RWPE2 (cell line): Measurements from ENCODE around the gene GRIN1.
"Not testable (repeated sequence)": the region's sequence is repeated elsewhere in the genome, so short reads cannot be mapped to it uniquely, and the experiment has no call there.

Source experiments
- ATAC-seq: fragments of 200-7000 bp; cut with Tn5 transposase; 3 replicates; pipeline ENCODE4 v1.9.1; 2021; ENCODE audit warnings: low read depth
- DNase-seq: peaks from one replicate; pipeline ENCODE4 v3.0.0-alpha.2; 2020; ENCODE audit warnings: low spot score
- H3K27ac ChIP-seq: fragments of 450-650 bp; 2 replicates; pipeline ENCODE4 v1.5.1; 2017; ENCODE audit warnings: mild to moderate bottlenecking; ENCODE audit not compliant: poor library complexity, severe bottlenecking
- H3K27me3 ChIP-seq: fragments of 250-450 bp; sonication (Bioruptor Pico); 2 replicates; pipeline ENCODE4 v1.5.1; 2021; ENCODE audit warnings: mild to moderate bottlenecking, moderate library complexity; ENCODE audit not compliant: insufficient read depth, poor library complexity, severe bottlenecking
- H3K36me3 ChIP-seq: fragments of 250-450 bp; sonication (Bioruptor Pico); 2 replicates; pipeline ENCODE4 v1.5.1; 2020; ENCODE audit warnings: low read depth, mild to moderate bottlenecking, moderate library complexity
- H3K4me1 ChIP-seq: fragments of 250-450 bp; sonication (Bioruptor Pico); 2 replicates; pipeline ENCODE4 v1.5.1; 2021; ENCODE audit warnings: mild to moderate bottlenecking, moderate library complexity; ENCODE audit not compliant: insufficient read depth, poor library complexity, severe bottlenecking
- H3K4me3 ChIP-seq: fragments of 250-450 bp; sonication (Bioruptor Pico); 2 replicates; pipeline ENCODE4 v1.5.1; 2021; ENCODE audit warnings: mild to moderate bottlenecking, moderate library complexity; ENCODE audit not compliant: severe bottlenecking
- H3K9me3 ChIP-seq: fragments of 250-450 bp; sonication (Bioruptor Pico); 2 replicates; pipeline ENCODE4 v1.5.1; 2021; ENCODE audit warnings: mild to moderate bottlenecking, moderate library complexity; ENCODE audit not compliant: severe bottlenecking
- CTCF ChIP-seq: fragments of 450-650 bp; IDR thresholded peaks from one replicate; pipeline ENCODE4 v1.5.1; 2017; ENCODE audit warnings: mild to moderate bottlenecking, moderate library complexity; ENCODE audit not compliant: poor library complexity, severe bottlenecking

The GRIN1 gene

GRCh38 chr9:137128862-137129455 is 10.0 kb upstream of the GRIN1 start:
- H3K36me3 ChIP-seq, result no peaks in the 10 kb centered on the region
- peak overlapping the region; percentile 65 for H3K27ac ChIP-seq
- ATAC-seq, result no peak
- H3K4me3 ChIP-seq, result peak overlapping the region; percentile 55
- no peaks in the 10 kb centered on the region for H3K27me3 ChIP-seq
- no peak for DNase-seq
- no peaks in the 10 kb centered on the region for H3K4me1 ChIP-seq
- H3K9me3 ChIP-seq, result no peaks in the 10 kb centered on the region
- TF ChIP-seq CTCF, result no peak

DNA sequence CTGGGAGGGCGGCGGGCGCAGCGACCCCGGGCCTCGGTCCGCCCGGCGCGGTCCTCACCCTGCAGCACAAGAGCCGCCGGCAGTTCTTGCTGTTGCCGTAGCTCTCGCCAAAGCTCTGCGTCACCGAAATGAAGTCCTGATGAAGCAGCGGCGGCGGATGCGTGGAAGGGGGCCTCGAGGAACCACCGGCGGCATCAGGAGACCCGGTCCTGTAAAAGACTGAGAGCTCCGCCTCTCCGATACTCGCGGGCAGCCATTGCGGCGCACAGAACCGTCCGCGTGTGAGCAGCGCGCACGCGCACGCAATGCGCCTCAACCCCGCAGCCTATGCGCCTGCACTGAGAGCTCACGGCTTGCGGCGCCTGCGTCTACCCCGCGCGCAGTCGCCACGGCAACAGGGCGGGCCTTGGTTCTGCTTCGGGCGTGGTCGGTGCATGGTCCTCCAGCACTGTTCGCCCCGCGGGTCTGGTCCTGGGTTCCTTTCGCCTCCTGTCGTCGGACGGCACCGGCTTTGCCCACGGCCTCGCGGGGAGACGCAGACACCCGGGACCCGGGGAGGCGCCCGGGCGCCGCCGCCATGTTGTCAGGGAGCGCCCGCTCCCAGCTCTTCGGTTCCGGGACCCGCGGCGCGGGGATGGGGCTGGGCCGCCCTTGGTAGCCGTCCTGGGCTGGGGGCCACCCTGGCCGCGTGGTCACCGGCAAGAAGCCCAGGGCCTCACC is 9.3 kb upstream of the GRIN1 start:
- Histone ChIP-seq H3K9me3 (no peaks in the 10 kb centered on the region), H3K4me3 (peak overlapping the region; percentile 55), H3K27me3 (no peaks in the 10 kb centered on the region), H3K27ac (peak overlapping the region; percentile 65), H3K36me3 (no peaks in the 10 kb centered on the region), H3K4me1 (no peaks in the 10 kb centered on the region)
- ATAC-seq (peak; percentile 96), DNase-seq (peak; percentile 88)
- TF ChIP-seq CTCF, result no peak

- no peaks in the 10 kb centered on the region for H3K36me3 ChIP-seq
- ATAC-seq (peak; percentile 16), DNase-seq (no peak)
- H3K4me1 ChIP-seq, result no peaks in the 10 kb centered on the region
- H3K9me3 ChIP-seq, result no peaks in the 10 kb centered on the region
- peak overlapping the region; percentile 55 for H3K4me3 ChIP-seq
- H3K27me3 ChIP-seq, result no peaks in the 10 kb centered on the region
- H3K27ac ChIP-seq, result peak overlapping the region; percentile 65
- TF ChIP-seq CTCF, result no peak
These were observed 8.7 kb upstream of the GRIN1 start for GRCh38 chr9:137130176-137130755.

DNA sequence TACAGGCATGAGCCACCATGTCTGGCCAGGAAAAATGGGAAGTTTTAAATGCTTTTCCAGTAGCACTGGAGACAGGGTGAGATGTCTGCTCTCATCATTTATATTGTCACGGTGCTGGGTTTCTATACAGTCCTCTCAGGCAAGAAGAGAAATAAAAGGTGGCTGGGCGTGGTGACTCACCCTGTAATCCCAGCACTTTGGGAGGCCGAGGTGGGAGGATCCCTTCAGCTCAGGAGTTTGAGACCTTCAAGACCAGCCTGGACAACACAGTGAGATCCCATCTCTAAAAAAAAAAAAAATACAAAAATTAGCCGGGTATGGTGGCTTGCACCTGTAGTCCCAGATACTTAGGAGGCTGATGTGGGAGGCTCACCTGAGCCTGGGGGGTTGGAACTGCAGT is 4.8 kb upstream of the GRIN1 start:
- DNase-seq, result no peak
- Histone ChIP-seq H3K9me3 (no peaks in the 10 kb centered on the region), H3K27ac (no peak overlapping the region), H3K27me3 (peaks cover 31% of the 10 kb centered on the region), H3K36me3 (no peaks in the 10 kb centered on the region), H3K4me1 (no peaks in the 10 kb centered on the region), H3K4me3 (no peak overlapping the region)
- no peak for TF ChIP-seq CTCF
- no peak for ATAC-seq

- not testable (repeated sequence) for H3K9me3 ChIP-seq, ATAC-seq, H3K36me3 ChIP-seq, H3K27ac ChIP-seq, DNase-seq, H3K4me3 ChIP-seq, H3K4me1 ChIP-seq
- peaks cover 40% of the 10 kb centered on the region for H3K27me3 ChIP-seq
These were observed 3.8 kb upstream of the GRIN1 start for GRCh38 chr9:137135154-137135553.
